Neuron (in vitro differentiated cells): ENCODE data around the gene USP51.
"Not testable (repeated sequence)": the region's sequence is repeated elsewhere in the genome, so short reads cannot be mapped to it uniquely, and the experiment has no call there.

Source experiments
- H2AFZ ChIP-seq: one replicate; pipeline ENCODE4 v1.6.1; 2013; ENCODE audit warnings: low read depth, mild to moderate bottlenecking, inconsistent platforms, low read length, moderate library complexity
- H3K27me3 ChIP-seq: one replicate; pipeline ENCODE4 v1.6.1; 2013; ENCODE audit warnings: low read length; ENCODE audit not compliant: insufficient read depth
- H3K36me3 ChIP-seq: one replicate; pipeline ENCODE4 v1.6.1; 2013; ENCODE audit warnings: low read length; ENCODE audit not compliant: insufficient read depth
- H3K4me1 ChIP-seq: one replicate; pipeline ENCODE4 v1.6.1; 2013; ENCODE audit warnings: low read length; ENCODE audit not compliant: insufficient read depth
- H3K4me3 ChIP-seq: 2 replicates; pipeline ENCODE4 v1.5.1; 2013; ENCODE audit warnings: mild to moderate bottlenecking, low read length, moderate library complexity
- H3K9me3 ChIP-seq: one replicate; pipeline ENCODE4 v1.6.1; 2013; ENCODE audit warnings: low read length

USP51 gene

DNA sequence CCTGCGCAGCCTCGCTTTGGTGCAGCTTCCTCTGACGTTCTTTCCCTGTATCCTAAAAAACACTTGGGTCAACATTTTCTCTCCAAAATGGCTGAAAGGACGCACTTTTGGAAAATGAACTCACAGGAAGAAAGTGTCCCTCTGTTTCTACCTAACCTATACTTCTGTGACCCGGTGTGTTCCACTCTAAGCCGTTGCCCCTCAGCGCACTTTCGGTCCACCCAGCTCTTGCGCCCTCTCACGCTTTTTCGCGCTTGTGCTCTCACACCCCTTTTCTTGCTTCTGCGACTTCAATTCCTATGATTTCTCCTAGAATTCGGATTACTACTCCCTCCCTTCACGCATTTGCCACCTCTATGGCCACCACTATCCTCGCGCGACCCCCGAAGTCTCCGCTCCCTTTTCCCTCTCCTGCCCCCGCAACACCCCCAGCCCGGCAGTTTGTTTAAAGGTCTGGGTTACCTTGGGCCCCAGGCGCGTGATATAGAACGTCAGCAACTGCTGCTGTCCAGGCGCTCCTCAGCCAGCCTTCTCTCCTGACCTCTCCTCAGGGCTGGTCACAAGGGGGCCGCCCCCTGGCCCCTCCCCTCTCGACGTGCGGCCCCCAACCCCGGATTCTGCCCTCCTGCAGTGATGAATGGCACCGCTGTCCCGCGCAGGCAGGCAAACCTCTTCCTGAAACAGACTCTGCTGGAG is at the start of gene USP51:
Gene USP51, minus strand, starts transcription at position 535 of the 696 bp plus-strand sequence. CDS start 909 bp downstream, outside the sequence.
- no peak within 1 kb of the TSS for H3K4me3 ChIP-seq

DNA sequence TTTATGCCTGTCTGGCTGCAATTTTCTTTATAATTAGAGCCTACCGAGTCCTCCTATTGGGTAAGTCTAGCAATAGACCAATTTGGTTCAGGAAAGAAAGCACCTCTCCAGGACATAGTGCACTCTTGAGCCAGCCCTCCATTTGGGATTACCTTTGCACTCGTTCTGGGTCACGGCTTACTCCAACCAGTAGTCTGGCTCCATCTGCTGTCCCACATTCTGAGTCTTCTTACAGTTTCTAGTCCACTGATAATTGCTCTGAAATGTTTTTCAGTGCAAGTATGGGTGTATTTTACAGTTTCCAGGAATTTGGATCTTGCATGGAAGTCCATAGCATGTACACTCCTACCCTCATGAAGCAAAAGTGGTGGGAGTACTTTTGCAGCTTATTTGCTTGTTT is 34.8 kb upstream of the USP51 start:
- Histone ChIP-seq H3K27me3 (no peaks in the 10 kb centered on the region), H3K9me3 (no peaks in the 10 kb centered on the region), H2AFZ (no peak overlapping the region), H3K36me3 (no peaks in the 10 kb centered on the region), H3K4me3 (no peak overlapping the region), H3K4me1 (no peaks in the 10 kb centered on the region)

More for the DNA sequence above, at the start of gene USP51:
- no peak within 1 kb of the TSS for H2AFZ ChIP-seq
- H3K4me1 ChIP-seq: no peaks in the 10 kb centered on the region
- no peaks in the 10 kb centered on the region for H3K9me3 ChIP-seq
- H3K36me3 ChIP-seq: no peaks in the 10 kb centered on the region
- no peaks in the 10 kb centered on the region for H3K27me3 ChIP-seq

DNA sequence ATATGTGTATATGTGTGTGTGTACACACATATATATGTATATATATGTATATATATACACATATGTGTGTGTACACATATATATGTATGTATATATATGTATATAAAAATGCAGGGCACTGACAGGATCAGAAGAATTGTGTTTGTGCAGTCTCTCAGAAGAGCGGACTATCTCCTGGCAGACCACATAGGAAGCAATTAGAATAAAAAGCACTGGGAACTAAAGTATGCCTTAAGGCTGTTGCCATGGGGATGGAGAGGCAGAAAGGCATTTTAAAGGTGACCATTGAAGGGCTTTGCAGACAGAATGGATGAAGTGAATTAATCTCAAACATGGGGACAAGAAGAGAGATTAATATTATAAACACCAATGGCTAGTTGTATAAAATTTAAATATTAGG is 33.7 kb upstream of the USP51 start:
- H3K36me3 ChIP-seq: no peaks in the 10 kb centered on the region
- H3K9me3 ChIP-seq: no peaks in the 10 kb centered on the region
- no peak overlapping the region for H3K4me3 ChIP-seq
- no peaks in the 10 kb centered on the region for H3K27me3 ChIP-seq
- no peaks in the 10 kb centered on the region for H3K4me1 ChIP-seq
- H2AFZ ChIP-seq: no peak overlapping the region

DNA sequence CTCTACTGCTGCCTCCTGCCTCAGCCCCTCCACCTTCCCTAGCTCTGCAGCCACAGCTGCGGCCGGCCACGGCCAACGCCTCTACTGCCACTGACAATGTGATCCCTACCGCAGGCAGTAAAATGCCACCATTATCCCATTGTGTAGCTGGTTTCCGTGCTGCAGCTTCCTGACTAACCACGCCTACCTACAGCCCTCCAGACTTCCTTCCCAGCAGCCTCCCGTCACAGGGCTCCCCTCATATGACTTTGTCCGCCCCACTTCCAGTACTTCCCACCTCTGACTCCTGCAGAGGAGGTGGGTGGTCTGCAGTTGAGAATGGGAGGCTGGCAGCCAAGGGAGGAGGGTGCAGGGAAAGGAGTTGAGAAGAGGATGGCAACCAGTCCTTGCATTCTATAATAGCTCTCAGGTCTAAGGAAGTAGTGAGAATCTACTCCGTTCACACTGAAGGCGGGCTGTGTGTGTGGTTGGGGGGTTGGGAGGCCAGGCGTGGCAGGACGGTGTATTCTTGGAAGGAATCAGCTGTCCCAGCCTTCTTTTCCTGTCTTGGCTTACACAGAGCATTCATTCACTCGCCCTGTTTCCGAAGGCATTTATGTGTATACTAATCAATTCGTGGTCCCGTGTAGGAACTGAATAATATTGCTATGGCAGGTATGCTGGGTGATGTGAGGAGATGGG is 33.1 kb upstream of the USP51 start:
- H3K4me3 ChIP-seq: no peak overlapping the region
- no peaks in the 10 kb centered on the region for H3K4me1 ChIP-seq
- no peaks in the 10 kb centered on the region for H3K9me3 ChIP-seq
- no peaks in the 10 kb centered on the region for H3K36me3 ChIP-seq
- no peaks in the 10 kb centered on the region for H3K27me3 ChIP-seq
- H2AFZ ChIP-seq: no peak overlapping the region

DNA sequence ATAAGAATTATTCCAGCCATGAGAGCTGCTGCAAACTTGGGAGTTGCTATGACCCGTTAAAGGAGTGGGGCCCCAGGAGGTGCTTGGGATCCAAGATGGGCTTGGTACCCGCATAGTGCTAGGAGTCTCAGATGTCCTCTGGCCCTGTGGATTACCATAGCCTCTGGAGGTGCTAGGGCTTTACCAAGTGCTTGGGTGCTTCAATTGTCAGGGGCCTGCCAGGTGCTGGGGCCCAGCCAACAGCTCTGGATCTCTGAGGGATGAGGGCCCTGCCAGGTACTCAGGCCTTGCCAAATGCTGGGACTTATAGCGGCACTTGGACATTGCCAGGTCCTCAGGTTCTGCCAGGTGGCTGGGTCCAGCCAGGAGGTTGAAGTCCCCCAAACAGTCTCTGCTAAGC is 32.0 kb upstream of the USP51 start:
- no peaks in the 10 kb centered on the region for H3K36me3 ChIP-seq
- H3K27me3 ChIP-seq: no peaks in the 10 kb centered on the region
- H2AFZ ChIP-seq: no peak overlapping the region
- H3K4me3 ChIP-seq: no peak overlapping the region
- H3K4me1 ChIP-seq: no peaks in the 10 kb centered on the region
- H3K9me3 ChIP-seq: no peaks in the 10 kb centered on the region

DNA sequence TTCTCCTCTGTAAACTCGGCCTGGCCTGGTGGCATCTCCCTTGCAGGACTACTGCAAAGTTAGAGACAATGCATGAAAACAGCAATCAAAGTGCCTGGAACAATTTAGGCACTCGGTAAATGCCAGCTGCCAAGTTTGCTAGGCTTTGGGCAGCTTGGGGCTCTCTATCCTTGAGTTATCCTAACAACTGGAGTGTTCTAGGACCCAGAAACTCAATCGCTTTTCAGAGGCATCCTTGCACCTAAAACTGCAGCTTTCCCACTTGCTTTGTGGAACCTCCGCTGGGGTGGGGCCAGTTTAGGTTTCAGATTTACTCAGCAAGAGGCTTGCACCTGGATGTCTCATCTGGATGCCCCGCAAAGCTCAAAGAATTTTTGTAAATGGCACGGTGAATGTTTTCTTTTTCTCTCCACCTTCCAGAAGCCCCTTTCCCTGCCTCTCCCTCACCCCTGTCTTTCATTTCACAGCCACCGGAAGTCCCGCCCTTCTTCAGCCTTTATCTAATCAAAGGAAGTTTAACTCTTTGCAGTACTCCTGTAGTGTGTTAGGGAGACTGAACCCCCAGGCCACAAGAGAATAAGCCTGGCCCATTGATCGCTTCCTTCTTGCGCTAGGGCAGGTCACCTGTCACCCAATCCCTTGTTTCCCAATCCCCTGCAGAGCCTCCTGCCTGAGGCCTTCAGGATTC is 27.3 kb upstream of the USP51 start:
- not testable (repeated sequence) for H3K36me3 ChIP-seq, H3K27me3 ChIP-seq, H3K4me1 ChIP-seq, H3K4me3 ChIP-seq, H3K9me3 ChIP-seq, H2AFZ ChIP-seq

DNA sequence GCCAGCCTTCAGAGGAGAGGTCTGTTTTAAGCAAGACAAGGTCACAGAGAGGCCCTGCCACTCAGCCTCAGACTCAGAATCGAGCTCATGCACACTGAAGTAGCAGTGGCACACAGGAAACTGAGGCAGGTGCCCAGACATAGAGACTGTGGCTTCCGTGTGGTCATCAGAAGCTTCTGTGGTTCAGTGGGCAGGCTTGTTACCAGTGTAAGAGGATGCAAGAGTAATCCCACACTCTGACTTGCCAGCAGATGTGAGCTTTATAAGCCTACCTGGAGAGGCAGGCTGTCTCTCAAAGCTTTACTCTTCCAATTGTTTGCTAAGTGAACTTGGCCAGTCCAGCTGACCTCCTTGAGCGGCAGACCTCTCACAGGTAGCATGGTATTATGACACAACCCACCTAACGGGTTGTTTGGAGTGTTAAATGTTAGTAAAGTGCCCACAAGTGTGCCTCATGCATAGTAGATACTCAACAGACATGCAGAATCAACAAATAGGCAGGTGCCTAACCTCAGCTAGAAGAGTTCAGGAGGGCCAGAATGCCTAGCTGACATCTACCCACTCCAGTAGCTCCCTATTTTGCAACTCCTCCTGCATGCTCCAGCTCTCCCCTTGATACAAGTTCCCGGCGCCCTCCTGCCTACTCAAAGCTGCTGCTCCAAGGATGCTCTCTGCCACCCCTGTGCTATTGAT is 23.5 kb upstream of the USP51 start:
- H3K36me3 ChIP-seq, H3K4me3 ChIP-seq, H2AFZ ChIP-seq, H3K4me1 ChIP-seq, H3K27me3 ChIP-seq, H3K9me3 ChIP-seq: not testable (repeated sequence)

DNA sequence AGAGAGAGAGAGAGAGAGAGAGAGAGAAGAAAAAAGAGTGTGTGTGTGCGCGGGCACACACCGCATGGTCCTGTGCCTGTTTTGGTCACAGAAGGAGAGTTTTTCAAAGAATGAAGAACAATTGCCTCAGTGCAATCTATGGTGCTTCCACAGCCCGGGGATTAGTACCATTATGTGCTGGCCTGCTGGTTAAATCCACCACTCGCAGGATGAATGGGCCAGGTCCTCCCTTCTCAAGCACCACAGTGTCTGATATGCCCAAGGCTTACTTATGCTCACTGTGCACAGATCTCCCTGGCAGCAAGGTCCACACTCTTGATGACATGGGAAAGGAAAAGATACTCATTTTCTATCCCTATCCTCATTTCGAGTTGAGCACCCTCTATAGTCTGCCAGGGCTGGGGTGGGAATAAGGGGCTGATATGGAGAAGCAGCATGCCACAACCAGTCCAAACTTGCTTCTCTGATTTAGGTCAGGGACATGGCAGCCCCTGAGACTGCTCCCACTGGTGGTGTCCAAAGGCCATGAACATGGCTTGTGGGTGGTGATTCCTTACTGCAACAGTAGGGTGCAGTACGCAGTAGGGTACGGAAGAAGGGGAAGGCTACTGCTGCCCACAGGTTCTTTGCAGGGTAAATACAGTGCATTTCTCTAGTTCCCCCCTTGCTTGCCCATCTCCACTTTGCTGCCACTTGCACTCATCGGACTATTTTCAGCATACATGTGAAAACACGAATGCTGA is 18.9 kb upstream of the USP51 start:
- not testable (repeated sequence) for H3K27me3 ChIP-seq, H2AFZ ChIP-seq, H3K4me3 ChIP-seq, H3K9me3 ChIP-seq, H3K36me3 ChIP-seq, H3K4me1 ChIP-seq

DNA sequence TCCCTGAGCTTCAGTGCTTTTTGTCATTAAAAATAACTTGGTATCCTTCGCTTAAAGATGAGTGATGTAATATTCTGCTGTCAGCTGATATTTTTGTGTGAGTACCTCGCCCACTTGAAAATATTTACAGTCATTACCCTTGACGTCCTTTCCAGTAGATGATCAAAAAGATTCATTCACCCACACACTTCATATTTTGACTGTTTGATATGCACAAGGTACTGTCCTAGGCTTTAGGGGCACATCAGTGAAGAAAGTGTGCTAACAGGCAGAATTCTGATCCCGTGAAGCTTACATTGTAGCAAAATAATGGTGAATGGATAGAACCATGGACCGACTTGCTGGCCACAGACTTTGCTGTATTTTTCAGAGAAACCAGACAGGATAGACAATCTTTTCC is 18.1 kb upstream of the USP51 start:
- not testable (repeated sequence) for H3K4me3 ChIP-seq, H3K27me3 ChIP-seq, H3K9me3 ChIP-seq, H2AFZ ChIP-seq, H3K4me1 ChIP-seq, H3K36me3 ChIP-seq

DNA sequence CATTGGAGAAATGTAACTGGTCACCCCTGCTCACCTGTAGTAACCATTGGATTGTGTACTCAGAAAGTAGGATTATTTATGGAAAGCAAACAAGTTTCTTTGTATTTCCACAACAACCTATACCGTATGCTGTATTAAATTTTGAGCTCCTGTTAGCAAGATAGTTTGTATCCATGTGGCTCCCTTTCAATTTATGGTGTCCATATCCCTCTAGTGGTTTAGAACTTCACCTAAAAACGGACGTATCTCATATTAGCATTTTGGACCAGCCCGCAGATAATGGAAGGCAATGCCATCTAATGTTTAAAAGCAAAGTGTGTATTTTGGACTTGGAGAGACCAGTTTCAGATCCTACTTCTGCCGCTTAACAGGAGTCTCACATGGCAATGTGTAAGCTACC is 17.4 kb upstream of the USP51 start:
- H3K4me1 ChIP-seq, H2AFZ ChIP-seq, H3K36me3 ChIP-seq, H3K27me3 ChIP-seq, H3K9me3 ChIP-seq, H3K4me3 ChIP-seq: not testable (repeated sequence)

DNA sequence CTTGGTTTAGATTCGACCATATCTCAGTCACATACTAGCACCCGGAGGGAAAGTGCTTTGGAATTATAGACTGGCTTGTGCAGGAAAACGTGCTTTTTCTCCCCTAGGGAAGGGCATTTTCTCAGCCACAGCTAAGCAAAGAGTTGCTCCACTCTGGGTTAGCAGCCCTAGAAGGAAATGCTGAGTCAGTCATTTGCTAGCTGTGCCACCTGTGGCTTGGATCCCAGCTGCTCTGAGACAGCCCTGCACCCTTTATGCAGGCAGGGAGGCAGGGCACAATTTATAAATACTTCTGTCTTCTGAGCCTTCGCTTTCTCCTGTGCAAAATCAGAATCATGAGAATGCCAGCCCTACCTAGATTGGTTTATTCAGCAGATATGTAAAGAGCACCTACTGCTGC is 1.3 kb upstream of the USP51 start:
- Histone ChIP-seq H3K27me3 (no peaks in the 10 kb centered on the region), H3K4me1 (no peaks in the 10 kb centered on the region), H3K4me3 (no peak overlapping the region), H3K36me3 (no peaks in the 10 kb centered on the region), H2AFZ (no peak overlapping the region), H3K9me3 (no peaks in the 10 kb centered on the region)

DNA sequence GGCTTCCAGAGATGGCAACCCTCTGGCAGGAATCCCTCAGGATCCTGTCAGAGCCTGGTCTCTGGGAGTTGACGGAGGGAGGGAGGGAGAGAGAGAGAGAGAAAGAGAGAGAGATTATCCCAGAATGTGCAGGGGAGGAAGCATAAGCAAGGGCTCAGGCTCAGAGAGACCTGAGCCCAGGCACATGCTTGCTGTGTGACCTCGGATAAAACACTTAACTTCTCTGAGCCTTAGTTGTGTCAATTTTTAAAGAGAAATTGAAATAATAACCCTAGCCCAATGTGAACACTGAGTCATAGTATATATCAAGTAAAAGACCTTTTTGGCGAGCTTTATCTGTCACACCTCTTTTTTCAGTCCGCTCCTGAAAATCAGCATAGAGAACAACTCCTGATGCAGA is 473 bp upstream of the USP51 start:
- Histone ChIP-seq H3K4me3 (no peak overlapping the region), H2AFZ (no peak overlapping the region), H3K27me3 (no peaks in the 10 kb centered on the region), H3K4me1 (no peaks in the 10 kb centered on the region), H3K36me3 (no peaks in the 10 kb centered on the region), H3K9me3 (no peaks in the 10 kb centered on the region)
